Transverse colon (tissue), 4 donors: Measurements from ENCODE around the gene PLCG2. TPM values are rescaled to one million over a fixed set of nuclear protein-coding genes. Genes with fewer than 3 reads are reported as not detected.

Experiments used
- DNase-seq: peaks from one replicate; pipeline ENCODE4 v3.0.0-alpha.2; 2019
- H3K27ac ChIP-seq, 4 donors: fragments of 200-600 bp; sonication (generic); 2 replicates each; pipeline ENCODE4 v1.5.1; 2016 to 2018; ENCODE audit warnings: inconsistent platforms in 4 of 4
- H3K27me3 ChIP-seq: fragments of 200-600 bp; sonication (generic); 2 replicates; pipeline ENCODE4 v1.5.1; 2017; ENCODE audit warnings: inconsistent platforms
- H3K36me3 ChIP-seq, 4 donors: fragments of 200-600 bp; sonication (generic); 2 replicates each; pipeline ENCODE4 v1.5.1; 2017 to 2019; ENCODE audit warnings: inconsistent platforms in 4 of 4
- H3K4me1 ChIP-seq, 4 donors: fragments of 200-600 bp; sonication (generic); 2 replicates each; pipeline ENCODE4 v1.5.1; 2017 to 2020; ENCODE audit warnings: inconsistent platforms in 4 of 4
- H3K4me3 ChIP-seq, 4 donors: fragments of 200-600 bp; sonication (generic); 1 replicate in 1 of 4; 2 replicates in 3 of 4; pipeline versions ENCODE4 v1.5.1 to v1.6.1; 2017 to 2019; ENCODE audit warnings: inconsistent platforms in 4 of 4
- H3K9me3 ChIP-seq, 2 donors: fragments of 200-600 bp; sonication (generic); 2 replicates each; pipeline ENCODE4 v1.5.1; 2017 to 2019; ENCODE audit warnings: inconsistent platforms in 2 of 2
- CTCF ChIP-seq, 5 experiments: fragments of 200-600 bp in 3 of 5; fragments of 450-650 bp in 2 of 5; sonication (generic) in 3 of 5; IDR thresholded peaks; 1 replicate in 2 of 5; 2 replicates in 3 of 5; pipeline ENCODE4 v1.5.1; 2016 to 2017; ENCODE audit warnings: antibody characterized with exemption in 5 of 5, inconsistent platforms in 3 of 5, mild to moderate bottlenecking in 2 of 5, moderate library complexity in 1 of 5
- EP300 ChIP-seq: sonication (generic); formaldehyde crosslinking; IDR thresholded peaks from one replicate; pipeline ENCODE4 v1.6.1; 2017; ENCODE audit warnings: antibody characterized with exemption, low read depth
- POLR2A ChIP-seq: fragments of 450-650 bp; IDR thresholded peaks from one replicate; pipeline ENCODE4 v1.6.1; 2016; ENCODE audit warnings: antibody characterized with exemption, mild to moderate bottlenecking, moderate library complexity
- POLR2AphosphoS5 ChIP-seq, 3 donors: sonication (generic); formaldehyde crosslinking; IDR thresholded peaks; one replicate each; pipeline ENCODE4 v1.6.1; 2016; ENCODE audit warnings: antibody characterized with exemption in 3 of 3
- WGBS, 2 donors: methylation state at CpG; one replicate each; pipeline ENCODE4 v1.1.5; 2018; ENCODE audit warnings: low coverage in 1 of 2; 5-methylcytosine and 5-hydroxymethylcytosine counted together
- in situ Hi-C, 4 donors: fragments of 200-750 bp; cut with MboI; loops; one replicate each; pipeline versions ENCODE4 v1.15.0 to v1.15.1; 2017; ENCODE audit warnings: low sequenced_read_pairs in 3 of 4, low pct_ligation_motif_present in 1 of 4, low pct_unique_long_range_greater_than_20kb in 1 of 4
- intact Hi-C: fragments of 100-400 bp; cut with DNase I; formaldehyde crosslinking; loops from one replicate; pipeline ENCODE4 v1.15.1; 2023; ENCODE audit warnings: low total_unique reads
- total RNA-seq, 4 donors: library from RNA; depleted of rRNA; stranded (reverse); fragments of >200 nt; gene quantifications; one replicate each; pipeline ENCODE4 v1.1.0, GENCODE V29; 2016

Gene PLCG2
- total RNA-seq, 4 donors from 2014 or later = 9.0 to 65.9 (median 28.6) TPM

- Histone ChIP-seq H3K4me1 (peaks cover 4 to 12% (median 11%) of the 10 kb centered on the region in 4 donors), H3K27me3 (no peaks in the 10 kb centered on the region), H3K27ac (peak overlapping the region in 2 of 4 donors; percentile 40 to 67), H3K9me3 (no peaks in the 10 kb centered on the region), H3K36me3 (no peaks in the 10 kb centered on the region), H3K4me3 (no peak overlapping the region)
- in situ Hi-C loops (loop anchor here in 3 of 4 donors (10.0 to 25.0 kb wide), 5 partner anchors 369 to 1194 kb away; partner anchors contain the start of genes ATMIN (in 3 of the 3) and DYNLRB2 (in 1 of the 3)), intact Hi-C loops (loop anchor here (10.0 kb wide), 3 partner anchors 367 to 697 kb away; partner anchors contain the start of gene ATMIN)
- WGBS, 2 donors = 91 to 96% methylated on average over 8 of the region's 8 CpGs
- DNase-seq = no peak
- TF ChIP-seq CTCF (IDR thresholded peaks at IDR 0.05) = no peak
- TF ChIP-seq POLR2A = no peak
- TF ChIP-seq EP300 = no peak
- TF ChIP-seq POLR2AphosphoS5 (IDR thresholded peaks at IDR 0.05) = no peak
Measured at GRCh38 chr16:81731649-81732048, 47.4 kb upstream of the PLCG2 start.

GRCh38 chr16:81732699-81733098 lies 46.4 kb upstream of the PLCG2 start:
- intact Hi-C loops (loop anchor here (10.0 kb wide), 3 partner anchors 368 to 698 kb away; partner anchors contain the start of gene ATMIN), in situ Hi-C loops (loop anchor here in 3 of 4 donors (10.0 to 25.0 kb wide), 5 partner anchors 370 to 1195 kb away; partner anchors contain the start of genes ATMIN (in 3 of the 3) and DYNLRB2 (in 1 of the 3))
- WGBS, 2 donors = 100% methylated on average over 1 of the region's 1 CpG
- H3K27ac ChIP-seq = no peak overlapping the region
- TF ChIP-seq POLR2AphosphoS5 (IDR thresholded peaks at IDR 0.05) (no peak), CTCF (IDR thresholded peaks at IDR 0.05) (no peak)
- H3K36me3 ChIP-seq = no peaks in the 10 kb centered on the region
- peaks cover 4 to 16% (median 13%) of the 10 kb centered on the region in 4 donors for H3K4me1 ChIP-seq
- no peaks in the 10 kb centered on the region for H3K9me3 ChIP-seq
- H3K4me3 ChIP-seq = no peak overlapping the region
- no peaks in the 10 kb centered on the region for H3K27me3 ChIP-seq
- DNase-seq = no peak

- Histone ChIP-seq H3K27me3 (no peaks in the 10 kb centered on the region), H3K4me1 (peaks cover 4 to 22% (median 19%) of the 10 kb centered on the region in 4 donors), H3K27ac (no peak overlapping the region), H3K9me3 (no peaks in the 10 kb centered on the region), H3K36me3 (no peaks in the 10 kb centered on the region), H3K4me3 (no peak overlapping the region)
- WGBS, 2 donors = 86 to 100% methylated on average over 1 of the region's 1 CpG
- no peak for TF ChIP-seq CTCF (IDR thresholded peaks at IDR 0.05)
- TF ChIP-seq EP300 = no peak
- no peak for TF ChIP-seq POLR2AphosphoS5 (IDR thresholded peaks at IDR 0.05)
- DNase-seq = no peak
- intact Hi-C loops (loop anchor here (10.0 kb wide), 3 partner anchors 368 to 698 kb away; partner anchors contain the start of gene ATMIN), in situ Hi-C loops (loop anchor here in 3 of 4 donors (10.0 to 25.0 kb wide), 5 partner anchors 371 to 1196 kb away; partner anchors contain the start of genes ATMIN (in 3 of the 3) and DYNLRB2 (in 1 of the 3))
Measured at GRCh38 chr16:81733295-81733694, 45.8 kb upstream of the PLCG2 start.

- H3K4me3 ChIP-seq = no peak overlapping the region
- WGBS, 2 donors = 90% methylated on average over 6 of the region's 6 CpGs; no CpG with 5 or more reads in 1 of the 2 donors
- H3K4me1 ChIP-seq = peaks cover 4 to 24% (median 20%) of the 10 kb centered on the region in 4 donors
- DNase-seq = no peak
- no peak overlapping the region for H3K27ac ChIP-seq
- H3K27me3 ChIP-seq = no peaks in the 10 kb centered on the region
- H3K36me3 ChIP-seq = no peaks in the 10 kb centered on the region
- TF ChIP-seq EP300 = no peak
- no peak for TF ChIP-seq POLR2AphosphoS5 (IDR thresholded peaks at IDR 0.05)
- no peak for TF ChIP-seq POLR2A
- TF ChIP-seq CTCF (IDR thresholded peaks at IDR 0.05) = no peak
- in situ Hi-C loops = loop anchor here in 3 of 4 donors (10.0 to 25.0 kb wide), 5 partner anchors 373 to 1198 kb away; partner anchors contain the start of genes ATMIN (in 3 of the 3) and DYNLRB2 (in 1 of the 3)
- intact Hi-C loops = loop anchor here (10.0 kb wide), 3 partner anchors 370 to 700 kb away; partner anchors contain the start of gene ATMIN
- H3K9me3 ChIP-seq = no peaks in the 10 kb centered on the region
Measured at GRCh38 chr16:81734632-81735434, 44.3 kb upstream of the PLCG2 start.
